Erythroblast (primary cell): ENCODE measurements around the gene POMT1.
"Not testable (repeated sequence)": the region's sequence is repeated elsewhere in the genome, so short reads cannot be mapped to it uniquely, and the experiment has no call there.

ENCODE experiments used
- DNase-seq, 2 experiments: peaks; one replicate each; lab custom pipeline; 2025; lab: John Stamatoyannopoulos, UW
- GATA1 ChIP-seq: IDR thresholded peaks from 2 replicates; pipeline ENCODE4 v1.6.1; 2011; ENCODE audit warnings: low read depth, mild to moderate bottlenecking, control low read depth, low read length, moderate library complexity
- POLR2A ChIP-seq: IDR thresholded peaks from 2 replicates; pipeline ENCODE4 v1.6.1; 2011; ENCODE audit warnings: mild to moderate bottlenecking, low read length

The POMT1 gene

GRCh38 chr9:131502781-131503625 lies at the start of gene POMT1:
Gene POMT1, plus strand, starts transcription at chr9:131502918. Its CDS starts 1,301 bp downstream, at chr9:131504219.
- DNase-seq, result peak; percentile 85 to 90
- no peak for TF ChIP-seq POLR2A
- TF ChIP-seq GATA1, result no peak

- no peak for DNase-seq
- TF ChIP-seq POLR2A (no peak), GATA1 (no peak)
Observed at GRCh38 chr9:131454028-131454427, 48.7 kb upstream of the POMT1 start.

- DNase-seq, result not testable (repeated sequence)
Observed at GRCh38 chr9:131455655-131456054, 47.1 kb upstream of the POMT1 start.

GRCh38 chr9:131457746-131458145 lies 45.0 kb upstream of the POMT1 start:
- TF ChIP-seq GATA1, result no peak
- TF ChIP-seq POLR2A, result no peak
- DNase-seq, result no peak

GRCh38 chr9:131459056-131459455 lies 43.7 kb upstream of the POMT1 start:
- TF ChIP-seq GATA1, result no peak
- TF ChIP-seq POLR2A, result no peak
- DNase-seq, result no peak

GRCh38 chr9:131461166-131461565 lies 41.6 kb upstream of the POMT1 start:
- TF ChIP-seq POLR2A (no peak), GATA1 (no peak)
- no peak for DNase-seq

- TF ChIP-seq GATA1 (no peak), POLR2A (no peak)
Observed at GRCh38 chr9:131464354-131465000, 38.2 kb upstream of the POMT1 start.

GRCh38 chr9:131465401-131465800 lies 37.3 kb upstream of the POMT1 start:
- no peak for DNase-seq
- no peak for TF ChIP-seq GATA1
- TF ChIP-seq POLR2A, result no peak

More at GRCh38 chr9:131464354-131465000, 38.2 kb upstream of the POMT1 start:
- DNase-seq, result no peak

GRCh38 chr9:131467214-131467935 lies 35.3 kb upstream of the POMT1 start:
- no peak for DNase-seq
- no peak for TF ChIP-seq POLR2A
- no peak for TF ChIP-seq GATA1

GRCh38 chr9:131468031-131468430 lies 34.7 kb upstream of the POMT1 start:
- TF ChIP-seq GATA1 (no peak), POLR2A (no peak)
- no peak for DNase-seq

- DNase-seq, result no peak
- TF ChIP-seq POLR2A (no peak), GATA1 (no peak)
Observed at GRCh38 chr9:131469356-131469755, 33.4 kb upstream of the POMT1 start.

GRCh38 chr9:131469951-131470350 lies 32.8 kb upstream of the POMT1 start:
- no peak for TF ChIP-seq GATA1
- no peak for TF ChIP-seq POLR2A

GRCh38 chr9:131470581-131470991 lies 32.1 kb upstream of the POMT1 start:
- DNase-seq, result no peak
- no peak for TF ChIP-seq GATA1
- no peak for TF ChIP-seq POLR2A

More at GRCh38 chr9:131469951-131470350, 32.8 kb upstream of the POMT1 start:
- DNase-seq, result no peak

- DNase-seq, result not testable (repeated sequence)
Observed at GRCh38 chr9:131472085-131472484, 30.6 kb upstream of the POMT1 start.
